Measurements from ENCODE around the gene CUL7.

The CUL7 gene

GRCh38 chr6:43077981-43078511, 24.4 kb upstream of the CUL7 start:
- TF ChIP-seq CTCF (IDR thresholded peaks at IDR 0.05; ENCODE audit: control insufficient read depth, extremely low read depth, insufficient read depth) = no peak
- DNase-seq (ENCODE audit: low read depth) = no peak
- no peak overlapping the region for H3K4me3 ChIP-seq (ENCODE audit: low read depth, low read length)

DNA sequence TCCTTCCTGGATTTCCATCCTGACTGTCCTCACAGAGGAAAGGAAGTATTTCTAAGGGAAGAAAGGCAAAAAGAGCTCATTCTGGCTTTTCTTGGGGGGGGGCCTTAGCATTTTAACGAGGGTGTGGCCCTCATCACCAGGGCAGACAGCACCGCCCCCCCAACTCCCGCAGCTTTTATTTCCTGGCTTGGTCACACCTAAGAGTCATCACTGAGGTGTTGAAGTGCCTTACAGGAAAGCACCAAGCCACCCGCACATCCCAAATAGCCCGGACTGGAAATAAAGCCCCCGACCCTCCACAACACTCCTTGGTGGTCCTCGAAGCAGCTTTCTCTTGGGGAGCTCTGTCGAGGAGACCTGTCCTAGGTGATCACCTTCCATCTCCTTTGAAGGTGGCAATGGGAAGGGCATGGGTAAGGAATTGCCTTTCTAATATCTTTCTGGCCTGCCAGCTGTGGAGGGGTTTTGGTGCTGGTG, 23.7 kb upstream of the CUL7 start:
- TF ChIP-seq CTCF (IDR thresholded peaks at IDR 0.05; ENCODE audit: control insufficient read depth, extremely low read depth, insufficient read depth) = no peak
- H3K4me3 ChIP-seq (ENCODE audit: low read depth, low read length) = peak overlapping the region; percentile 80
- DNase-seq (ENCODE audit: low read depth) = no peak

GRCh38 chr6:43076464-43077332, 23.0 kb upstream of the CUL7 start:
- TF ChIP-seq CTCF (IDR thresholded peaks at IDR 0.05; ENCODE audit: control insufficient read depth, extremely low read depth, insufficient read depth) = no peak
- peak overlapping the region; percentile 80 for H3K4me3 ChIP-seq (ENCODE audit: low read depth, low read length)
- no peak for DNase-seq (ENCODE audit: low read depth)

DNA sequence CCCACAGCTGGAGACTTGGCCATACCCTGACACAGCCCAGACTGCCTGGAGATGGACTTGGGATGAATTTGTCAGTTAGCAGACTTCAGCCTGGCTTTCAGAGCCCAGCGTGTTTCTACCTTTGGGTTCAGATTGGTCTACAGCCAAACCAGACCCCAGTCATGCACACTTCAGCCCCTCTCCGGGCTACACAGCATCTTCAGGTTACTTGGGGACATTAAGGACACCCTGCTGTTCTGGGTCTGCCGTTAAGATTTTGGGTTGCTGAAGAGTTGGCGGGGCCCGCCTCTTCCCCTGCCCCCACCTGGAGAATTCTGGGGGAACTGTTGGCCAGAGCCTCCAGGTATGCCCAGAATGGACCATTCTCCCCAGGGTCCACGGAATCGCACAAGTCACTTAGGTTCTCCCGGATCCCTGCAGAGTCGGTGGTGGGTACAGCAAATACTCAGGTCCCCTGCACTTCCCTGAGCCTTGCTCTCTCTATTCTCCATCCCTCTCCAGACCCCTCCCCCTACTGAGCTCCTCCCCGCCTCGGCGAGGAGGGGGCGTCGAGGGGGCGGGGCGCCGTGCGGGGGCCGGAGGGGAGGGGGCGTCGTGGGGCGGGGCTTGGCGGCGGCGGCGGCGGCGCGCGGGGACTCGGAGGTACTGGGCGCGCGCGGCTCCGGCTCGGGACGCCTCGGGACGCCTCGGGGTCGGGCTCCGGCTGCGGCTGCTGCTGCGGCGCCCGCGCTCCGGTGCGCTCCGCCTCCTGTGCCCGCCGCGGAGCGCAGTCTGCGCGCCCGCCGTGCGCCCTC, 22.2 kb upstream of the CUL7 start, which contains the start of gene PTK7:
TSS of gene PTK7 (plus strand) at position 645 of the 794 bp plus-strand sequence. CDS start 175 bp downstream, outside the sequence.
- no peak for DNase-seq (ENCODE audit: low read depth)
- no peak for TF ChIP-seq CTCF (IDR thresholded peaks at IDR 0.05; ENCODE audit: control insufficient read depth, extremely low read depth, insufficient read depth)
- H3K4me3 ChIP-seq (ENCODE audit: low read depth, low read length) = peak within 1 kb of the TSS; percentile 80

- no peak overlapping the region for H3K4me3 ChIP-seq (ENCODE audit: low read depth, low read length)
- no peak for DNase-seq (ENCODE audit: low read depth)
- no peak for TF ChIP-seq CTCF (IDR thresholded peaks at IDR 0.05; ENCODE audit: control insufficient read depth, extremely low read depth, insufficient read depth)
These were observed 21.4 kb upstream of the CUL7 start for GRCh38 chr6:43074847-43075669.

- DNase-seq (ENCODE audit: low read depth) = peak; percentile 32
- peak; percentile 55 for TF ChIP-seq CTCF (IDR thresholded peaks at IDR 0.05; ENCODE audit: control insufficient read depth, extremely low read depth, insufficient read depth)
These were observed 16.5 kb upstream of the CUL7 start for GRCh38 chr6:43070028-43070632.

More at GRCh38 chr6:43070028-43070632, 16.5 kb upstream of the CUL7 start:
- no peak overlapping the region for H3K4me3 ChIP-seq (ENCODE audit: low read depth, low read length)
